SK-N-SH (cell line): ENCODE data around the gene HSD11B2. TPM values are rescaled to one million over a fixed set of nuclear protein-coding genes. Genes with fewer than 3 reads are reported as not detected.
A peak's percentile ranks its signal among the peaks of the same experiment; 100 is the strongest.

Experiments
- CTCF ChIA-PET: fragments of 300-600, 350-600 bp; formaldehyde crosslinking; extraction: SDS; loops from one replicate; lab custom pipeline; 2021; lab: Yijun Ruan, JAX
- POLR2A ChIA-PET: fragments of 350-600 bp; sonication (Branson Sonifier 250); formaldehyde crosslinking; extraction: SDS; loops from one replicate; lab custom pipeline; 2020; ENCODE audit warnings: antibody characterized with exemption, inconsistent platforms; lab: Yijun Ruan, JAX
- DNase-seq: peaks from one replicate; pipeline ENCODE4 v3.0.0; 2012
- H2AFZ ChIP-seq: fragments of 200-600 bp; sonication (generic); 2 replicates; pipeline ENCODE4 v1.8.1; 2016; ENCODE audit warnings: antibody characterized with exemption, mild to moderate bottlenecking, low read depth
- H3F3A ChIP-seq: fragments of 200-600 bp; sonication (generic); replicated peaks from 2 replicates; pipeline ENCODE3; 2016; ENCODE audit warnings: antibody characterized with exemption, mild to moderate bottlenecking; ENCODE audit not compliant: insufficient read depth
- H3K27ac ChIP-seq, 2 experiments: fragments of 200-500 bp in 1 of 2; fragments of 200-600 bp in 1 of 2; sonication (Bioruptor generic) in 1 of 2; sonication (generic), shearing (Covaris generic) in 1 of 2; 2 replicates each; pipeline versions ENCODE4 v1.5.1 to v1.6.1; 2014 to 2016; ENCODE audit warnings: low read depth in 2 of 2, inconsistent platforms in 1 of 2, low read length in 1 of 2, mild to moderate bottlenecking in 1 of 2, mixed read lengths in 1 of 2
- H3K27me3 ChIP-seq: fragments of 200-600 bp; sonication (generic), shearing (Covaris generic); 2 replicates; pipeline ENCODE4 v1.6.1; 2016; ENCODE audit warnings: mixed run types; ENCODE audit not compliant: insufficient read depth
- H3K36me3 ChIP-seq, 2 experiments: fragments of 200-500 bp in 1 of 2; fragments of 200-600 bp in 1 of 2; sonication (Bioruptor generic) in 1 of 2; sonication (generic) in 1 of 2; replicated peaks in 1 of 2; 2 replicates each; pipeline versions ENCODE3 to v1.5.1; 2014 to 2016; ENCODE audit warnings: low read length in 1 of 2, mild to moderate bottlenecking in 1 of 2; ENCODE audit not compliant: insufficient read depth in 2 of 2, control insufficient read depth in 1 of 2
- H3K4me1 ChIP-seq, 2 experiments: fragments of 200-500 bp in 1 of 2; fragments of 200-600 bp in 1 of 2; sonication (Bioruptor generic) in 1 of 2; sonication (generic), shearing (Covaris generic) in 1 of 2; 2 replicates each; pipeline versions ENCODE4 v1.5.1 to v1.6.1; 2014 to 2016; ENCODE audit warnings: low read depth in 1 of 2, low read length in 1 of 2, mixed run types in 1 of 2; ENCODE audit not compliant: insufficient read depth in 2 of 2, control insufficient read depth in 1 of 2
- H3K4me2 ChIP-seq: fragments of 200-600 bp; sonication (generic), shearing (Covaris generic); 2 replicates; pipeline ENCODE4 v1.6.1; 2017; ENCODE audit warnings: mixed run types
- H3K4me3 ChIP-seq, 2 experiments: fragments of 200-500 bp in 1 of 2; fragments of 200-600 bp in 1 of 2; sonication (Bioruptor generic) in 1 of 2; sonication (generic), shearing (Covaris generic) in 1 of 2; 2 replicates each; pipeline versions ENCODE4 v1.5.1 to v1.8.1; 2014 to 2016; ENCODE audit warnings: low read depth in 2 of 2, inconsistent platforms in 1 of 2, low read length in 1 of 2, mild to moderate bottlenecking in 1 of 2, mixed read lengths in 1 of 2, moderate library complexity in 1 of 2
- H3K79me2 ChIP-seq: fragments of 200-600 bp; sonication (generic); 2 replicates; pipeline ENCODE4 v1.8.1; 2017; ENCODE audit warnings: mild to moderate bottlenecking; ENCODE audit not compliant: insufficient read depth
- H3K9ac ChIP-seq: fragments of 200-600 bp; sonication (generic); 2 replicates; pipeline ENCODE4 v1.6.1; 2017; ENCODE audit warnings: mixed run types
- H3K9me2 ChIP-seq: fragments of 200-600 bp; sonication (generic); 2 replicates; pipeline ENCODE4 v1.6.1; 2017; ENCODE audit warnings: mixed run types
- H3K9me3 ChIP-seq: fragments of 200-600 bp; sonication (generic); 2 replicates; pipeline ENCODE4 v1.6.1; 2017; ENCODE audit warnings: mixed run types, mild to moderate bottlenecking, moderate library complexity
- H4K20me1 ChIP-seq: fragments of 200-600 bp; sonication (generic); 2 replicates; pipeline ENCODE4 v1.6.1; 2017; ENCODE audit warnings: mild to moderate bottlenecking, mixed run types; ENCODE audit not compliant: insufficient read depth
- CHD2 ChIP-seq: fragments of 150-350 bp; IDR thresholded peaks from 2 replicates; pipeline ENCODE4 v1.6.1; 2018; ENCODE audit warnings: low read length; ENCODE audit not compliant: partially characterized antibody
- EP300 ChIP-seq, 2 experiments: IDR thresholded peaks; 2 replicates each; pipeline versions ENCODE4 v1.4.0 to v1.6.1; 2012; ENCODE audit warnings: borderline replicate concordance in 1 of 2, low read depth in 1 of 2, low read length in 1 of 2
- EZH2phosphoT487 ChIP-seq: fragments of 200-600 bp; sonication (generic); IDR thresholded peaks from 2 replicates; pipeline ENCODE4 v1.6.1; 2017; ENCODE audit warnings: low read depth, mixed run types, mild to moderate bottlenecking, antibody characterized with exemption, moderate library complexity, borderline replicate concordance
- FOXM1 ChIP-seq: IDR thresholded peaks from 2 replicates; pipeline ENCODE4 v1.4.0; 2012; ENCODE audit warnings: low read depth, mild to moderate bottlenecking
- GATA2 ChIP-seq: sonication (generic); formaldehyde crosslinking; IDR thresholded peaks from 2 replicates; pipeline ENCODE4 v1.5.0; 2020; ENCODE audit warnings: mild to moderate bottlenecking, missing genetic modification reagents
- JUND ChIP-seq: IDR thresholded peaks from 2 replicates; pipeline ENCODE4 v1.4.0; 2012
- MEF2A ChIP-seq: IDR thresholded peaks from 2 replicates; pipeline ENCODE4 v1.4.0; 2012; ENCODE audit warnings: low read depth, borderline replicate concordance
- MXI1 ChIP-seq: IDR thresholded peaks from 2 replicates; pipeline ENCODE4 v1.6.1; 2012; ENCODE audit warnings: mild to moderate bottlenecking, low read depth, low read length, improper control_type of control experiment
- NFIC ChIP-seq: IDR thresholded peaks from 2 replicates; pipeline ENCODE4 v1.4.0; 2012; ENCODE audit warnings: borderline replicate concordance
- NRF1 ChIP-seq: IDR thresholded peaks from 2 replicates; pipeline ENCODE4 v1.6.1; 2012; ENCODE audit warnings: low read depth, mild to moderate bottlenecking, low read length
- POLR2AphosphoS5 ChIP-seq: IDR thresholded peaks from 2 replicates; pipeline ENCODE4 v1.6.1; 2012; ENCODE audit warnings: low read depth, low read length
- RAD21 ChIP-seq: IDR thresholded peaks from 2 replicates; pipeline ENCODE4 v1.6.1; 2012; ENCODE audit warnings: mild to moderate bottlenecking, low read length
- SMC3 ChIP-seq: IDR thresholded peaks from 2 replicates; pipeline ENCODE4 v1.6.1; 2012; ENCODE audit warnings: low read depth, low read length, improper control_type of control experiment
- TAF1 ChIP-seq: IDR thresholded peaks from 2 replicates; pipeline ENCODE4 v1.6.1; 2012; ENCODE audit warnings: low read depth, mild to moderate bottlenecking, low read length, moderate library complexity, borderline replicate concordance
- TCF12 ChIP-seq: IDR thresholded peaks from 2 replicates; pipeline ENCODE4 v1.4.0; 2012
- WGBS: methylation state at CpG from one replicate; pipeline ENCODE4 v1.1.6; 2017; ENCODE audit warnings: low lambda C conversion rate; 5-methylcytosine and 5-hydroxymethylcytosine counted together
- polyA plus RNA-seq, 3 experiments: library from polyadenylated mRNA; depleted of rRNA; stranded (reverse); fragments of >200 nt; gene quantifications; 2 replicates each; pipeline ENCODE4 v1.2.3, GENCODE V29; 2012
- TF ChIP-seq, protein P1 (sequence below): fragments of 200-600 bp; sonication (generic); IDR thresholded peaks from 2 replicates; pipeline ENCODE4 v1.6.1; 2017; ENCODE audit warnings: antibody characterized with exemption, mild to moderate bottlenecking, moderate library complexity
- TF ChIP-seq, protein P2 (sequence below): IDR thresholded peaks from 2 replicates; pipeline ENCODE4 v1.6.1; 2012; ENCODE audit warnings: mild to moderate bottlenecking, low read depth, low read length, moderate library complexity
- TF ChIP-seq, protein P3 (sequence below): fragments of 150-350 bp; IDR thresholded peaks from 2 replicates; pipeline ENCODE4 v1.6.1; 2016; ENCODE audit warnings: mild to moderate bottlenecking, low read depth, low read length
- TF ChIP-seq, protein P4 (sequence below): IDR thresholded peaks from 2 replicates; pipeline ENCODE4 v1.4.0; 2012; ENCODE audit warnings: low read depth, borderline replicate concordance
- TF ChIP-seq, protein P5 (sequence below): IDR thresholded peaks from 2 replicates; pipeline ENCODE4 v1.4.0; 2012; ENCODE audit warnings: low read depth, borderline replicate concordance
- TF ChIP-seq, protein P6 (sequence below): IDR thresholded peaks from 2 replicates; pipeline ENCODE4; 2012

HSD11B2 gene
- polyA plus RNA-seq, 1 of the 3 experiments (the other 2 are of a cell fraction): 0.23 TPM

DNA sequence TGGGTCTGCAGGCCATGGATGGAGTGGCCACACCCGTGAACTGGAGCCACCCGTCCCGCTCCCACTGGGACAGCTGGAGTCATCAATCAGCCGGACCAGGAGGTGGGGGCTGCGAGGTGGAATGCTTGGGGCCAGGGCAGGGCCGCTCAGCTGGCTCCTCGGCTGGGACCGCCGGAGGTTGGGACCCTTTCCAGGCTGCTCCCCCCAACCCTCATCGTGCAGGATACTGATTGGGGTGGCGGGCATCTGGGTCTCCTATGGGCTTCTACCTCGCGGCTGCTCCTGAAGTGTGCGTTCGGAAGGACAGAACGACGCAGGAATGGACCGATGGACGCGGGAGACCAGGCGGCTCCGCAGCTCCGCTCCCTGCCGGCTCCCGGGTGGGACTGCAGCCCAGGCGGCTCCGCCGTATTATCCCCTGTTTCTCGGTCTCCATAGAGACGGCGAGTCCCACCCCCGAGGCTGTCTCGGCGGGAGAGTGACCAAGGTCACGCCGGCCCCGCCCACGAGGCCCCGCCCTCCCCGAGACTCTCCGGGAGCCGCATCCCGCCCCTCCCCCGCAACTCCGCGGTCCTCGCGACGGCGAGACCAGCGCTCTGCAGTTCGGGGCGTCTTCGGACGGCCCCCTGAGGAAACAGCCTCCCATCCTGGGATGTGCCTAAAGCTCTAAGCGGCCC lies 37.7 kb upstream of the HSD11B2 start, which contains the start of gene TPPP3:
Gene TPPP3, minus strand, starts transcription at position 388 of the 677 bp plus-strand sequence. CDS start 2,387 bp downstream, outside the sequence.
- peak within 1 kb of the TSS; percentile 70 for H3K9ac ChIP-seq
- H4K20me1 ChIP-seq: no peaks in the 10 kb centered on the region
- peak within 1 kb of the TSS; percentile 64 to 65; a peak in 3 of 4 replicates for H3K27ac ChIP-seq
- peak within 1 kb of the TSS; percentile 55 to 59 for H3K4me3 ChIP-seq
- peaks cover 10 to 50% of the 10 kb centered on the region in 2 experiments; a peak in 2 of 4 replicates for H3K4me1 ChIP-seq
- H3K27me3 ChIP-seq: no peaks in the 10 kb centered on the region
- ChIA-PET POLR2A (interaction anchor here (0.7 kb wide), 1 partner anchor 785 kb away, joined by 4 read pairs; no protein-coding TSS in a partner anchor), CTCF (interaction anchor here (0.6 to 2.2 kb wide), 20 partner anchors 9 to 133 kb away, joined by 3 to 15 read pairs (median 4); partner anchors contain the start of genes KCTD19, LRRC36 and ZDHHC1)
- H2AFZ ChIP-seq: peak within 1 kb of the TSS; percentile 85; the same call in 1 of the 2 replicates
- TF ChIP-seq JUND: no peak
- TF ChIP-seq TAF1: 0 out of 2 replicates have a peak, but pooled peaks have one; percentile 37
- TF ChIP-seq, protein P1, sequence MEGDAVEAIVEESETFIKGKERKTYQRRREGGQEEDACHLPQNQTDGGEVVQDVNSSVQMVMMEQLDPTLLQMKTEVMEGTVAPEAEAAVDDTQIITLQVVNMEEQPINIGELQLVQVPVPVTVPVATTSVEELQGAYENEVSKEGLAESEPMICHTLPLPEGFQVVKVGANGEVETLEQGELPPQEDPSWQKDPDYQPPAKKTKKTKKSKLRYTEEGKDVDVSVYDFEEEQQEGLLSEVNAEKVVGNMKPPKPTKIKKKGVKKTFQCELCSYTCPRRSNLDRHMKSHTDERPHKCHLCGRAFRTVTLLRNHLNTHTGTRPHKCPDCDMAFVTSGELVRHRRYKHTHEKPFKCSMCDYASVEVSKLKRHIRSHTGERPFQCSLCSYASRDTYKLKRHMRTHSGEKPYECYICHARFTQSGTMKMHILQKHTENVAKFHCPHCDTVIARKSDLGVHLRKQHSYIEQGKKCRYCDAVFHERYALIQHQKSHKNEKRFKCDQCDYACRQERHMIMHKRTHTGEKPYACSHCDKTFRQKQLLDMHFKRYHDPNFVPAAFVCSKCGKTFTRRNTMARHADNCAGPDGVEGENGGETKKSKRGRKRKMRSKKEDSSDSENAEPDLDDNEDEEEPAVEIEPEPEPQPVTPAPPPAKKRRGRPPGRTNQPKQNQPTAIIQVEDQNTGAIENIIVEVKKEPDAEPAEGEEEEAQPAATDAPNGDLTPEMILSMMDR: peak; percentile 64
- TF ChIP-seq EP300 (IDR thresholded peaks at IDR 0.05; ENCODE audit: borderline replicate concordance in 1 of 2, low read depth in 1 of 2, low read length in 1 of 2): no peak
- TF ChIP-seq TCF12: no peak
- TF ChIP-seq, protein P2, sequence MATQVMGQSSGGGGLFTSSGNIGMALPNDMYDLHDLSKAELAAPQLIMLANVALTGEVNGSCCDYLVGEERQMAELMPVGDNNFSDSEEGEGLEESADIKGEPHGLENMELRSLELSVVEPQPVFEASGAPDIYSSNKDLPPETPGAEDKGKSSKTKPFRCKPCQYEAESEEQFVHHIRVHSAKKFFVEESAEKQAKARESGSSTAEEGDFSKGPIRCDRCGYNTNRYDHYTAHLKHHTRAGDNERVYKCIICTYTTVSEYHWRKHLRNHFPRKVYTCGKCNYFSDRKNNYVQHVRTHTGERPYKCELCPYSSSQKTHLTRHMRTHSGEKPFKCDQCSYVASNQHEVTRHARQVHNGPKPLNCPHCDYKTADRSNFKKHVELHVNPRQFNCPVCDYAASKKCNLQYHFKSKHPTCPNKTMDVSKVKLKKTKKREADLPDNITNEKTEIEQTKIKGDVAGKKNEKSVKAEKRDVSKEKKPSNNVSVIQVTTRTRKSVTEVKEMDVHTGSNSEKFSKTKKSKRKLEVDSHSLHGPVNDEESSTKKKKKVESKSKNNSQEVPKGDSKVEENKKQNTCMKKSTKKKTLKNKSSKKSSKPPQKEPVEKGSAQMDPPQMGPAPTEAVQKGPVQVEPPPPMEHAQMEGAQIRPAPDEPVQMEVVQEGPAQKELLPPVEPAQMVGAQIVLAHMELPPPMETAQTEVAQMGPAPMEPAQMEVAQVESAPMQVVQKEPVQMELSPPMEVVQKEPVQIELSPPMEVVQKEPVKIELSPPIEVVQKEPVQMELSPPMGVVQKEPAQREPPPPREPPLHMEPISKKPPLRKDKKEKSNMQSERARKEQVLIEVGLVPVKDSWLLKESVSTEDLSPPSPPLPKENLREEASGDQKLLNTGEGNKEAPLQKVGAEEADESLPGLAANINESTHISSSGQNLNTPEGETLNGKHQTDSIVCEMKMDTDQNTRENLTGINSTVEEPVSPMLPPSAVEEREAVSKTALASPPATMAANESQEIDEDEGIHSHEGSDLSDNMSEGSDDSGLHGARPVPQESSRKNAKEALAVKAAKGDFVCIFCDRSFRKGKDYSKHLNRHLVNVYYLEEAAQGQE: peak; percentile 13; the same call in 1 of the 2 replicates
- 0 out of 2 replicates have a peak, but pooled peaks have one; percentile 3 for TF ChIP-seq NRF1
- no peak for TF ChIP-seq EZH2phosphoT487
- TF ChIP-seq, protein P3, sequence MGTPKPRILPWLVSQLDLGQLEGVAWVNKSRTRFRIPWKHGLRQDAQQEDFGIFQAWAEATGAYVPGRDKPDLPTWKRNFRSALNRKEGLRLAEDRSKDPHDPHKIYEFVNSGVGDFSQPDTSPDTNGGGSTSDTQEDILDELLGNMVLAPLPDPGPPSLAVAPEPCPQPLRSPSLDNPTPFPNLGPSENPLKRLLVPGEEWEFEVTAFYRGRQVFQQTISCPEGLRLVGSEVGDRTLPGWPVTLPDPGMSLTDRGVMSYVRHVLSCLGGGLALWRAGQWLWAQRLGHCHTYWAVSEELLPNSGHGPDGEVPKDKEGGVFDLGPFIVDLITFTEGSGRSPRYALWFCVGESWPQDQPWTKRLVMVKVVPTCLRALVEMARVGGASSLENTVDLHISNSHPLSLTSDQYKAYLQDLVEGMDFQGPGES: no peak
- peak; percentile 54 for TF ChIP-seq CHD2
- TF ChIP-seq, protein P4, sequence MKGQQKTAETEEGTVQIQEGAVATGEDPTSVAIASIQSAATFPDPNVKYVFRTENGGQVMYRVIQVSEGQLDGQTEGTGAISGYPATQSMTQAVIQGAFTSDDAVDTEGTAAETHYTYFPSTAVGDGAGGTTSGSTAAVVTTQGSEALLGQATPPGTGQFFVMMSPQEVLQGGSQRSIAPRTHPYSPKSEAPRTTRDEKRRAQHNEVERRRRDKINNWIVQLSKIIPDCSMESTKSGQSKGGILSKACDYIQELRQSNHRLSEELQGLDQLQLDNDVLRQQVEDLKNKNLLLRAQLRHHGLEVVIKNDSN: no peak
- TF ChIP-seq FOXM1: no peak
- TF ChIP-seq MEF2A: no peak
- TF ChIP-seq, protein P5, sequence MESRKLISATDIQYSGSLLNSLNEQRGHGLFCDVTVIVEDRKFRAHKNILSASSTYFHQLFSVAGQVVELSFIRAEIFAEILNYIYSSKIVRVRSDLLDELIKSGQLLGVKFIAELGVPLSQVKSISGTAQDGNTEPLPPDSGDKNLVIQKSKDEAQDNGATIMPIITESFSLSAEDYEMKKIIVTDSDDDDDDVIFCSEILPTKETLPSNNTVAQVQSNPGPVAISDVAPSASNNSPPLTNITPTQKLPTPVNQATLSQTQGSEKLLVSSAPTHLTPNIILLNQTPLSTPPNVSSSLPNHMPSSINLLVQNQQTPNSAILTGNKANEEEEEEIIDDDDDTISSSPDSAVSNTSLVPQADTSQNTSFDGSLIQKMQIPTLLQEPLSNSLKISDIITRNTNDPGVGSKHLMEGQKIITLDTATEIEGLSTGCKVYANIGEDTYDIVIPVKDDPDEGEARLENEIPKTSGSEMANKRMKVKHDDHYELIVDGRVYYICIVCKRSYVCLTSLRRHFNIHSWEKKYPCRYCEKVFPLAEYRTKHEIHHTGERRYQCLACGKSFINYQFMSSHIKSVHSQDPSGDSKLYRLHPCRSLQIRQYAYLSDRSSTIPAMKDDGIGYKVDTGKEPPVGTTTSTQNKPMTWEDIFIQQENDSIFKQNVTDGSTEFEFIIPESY: no peak
- TF ChIP-seq NFIC: no peak
- TF ChIP-seq POLR2AphosphoS5: peak; percentile 41; the same call in 1 of the 2 replicates
- TF ChIP-seq, protein P6, sequence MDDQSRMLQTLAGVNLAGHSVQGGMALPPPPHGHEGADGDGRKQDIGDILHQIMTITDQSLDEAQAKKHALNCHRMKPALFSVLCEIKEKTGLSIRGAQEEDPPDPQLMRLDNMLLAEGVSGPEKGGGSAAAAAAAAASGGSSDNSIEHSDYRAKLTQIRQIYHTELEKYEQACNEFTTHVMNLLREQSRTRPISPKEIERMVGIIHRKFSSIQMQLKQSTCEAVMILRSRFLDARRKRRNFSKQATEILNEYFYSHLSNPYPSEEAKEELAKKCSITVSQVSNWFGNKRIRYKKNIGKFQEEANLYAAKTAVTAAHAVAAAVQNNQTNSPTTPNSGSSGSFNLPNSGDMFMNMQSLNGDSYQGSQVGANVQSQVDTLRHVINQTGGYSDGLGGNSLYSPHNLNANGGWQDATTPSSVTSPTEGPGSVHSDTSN: 0 out of 2 replicates have a peak, but pooled peaks have one; percentile 0
- TF ChIP-seq MXI1: peak; percentile 57
- no peak for TF ChIP-seq GATA2 (CRISPR knock-in tag)
- peak; percentile 49 for TF ChIP-seq RAD21
- TF ChIP-seq SMC3: peak; percentile 51
- no peaks in the 10 kb centered on the region for H3K79me2 ChIP-seq
- peak; percentile 98 for DNase-seq
- H3K9me3 ChIP-seq: no peaks in the 10 kb centered on the region
- WGBS: 10% methylated on average over 30 of the region's 56 CpGs
- no peaks in the 10 kb centered on the region for H3K9me2 ChIP-seq
- no peaks in the 10 kb centered on the region for H3K36me3 ChIP-seq
- H3F3A ChIP-seq: peaks cover 5% of the 10 kb centered on the region
- peak within 1 kb of the TSS; percentile 89 for H3K4me2 ChIP-seq
